Endothelial cell of umbilical vein (primary cell): ENCODE results near the gene LRP6. TPM values are rescaled to one million over a fixed set of nuclear protein-coding genes. Genes with fewer than 3 reads are reported as not detected.

Experiments
- BruUV-seq: library from RNA; stranded (reverse); fragments of 400-500 nt; replicated peaks from 2 replicates; lab custom pipeline; 2021; lab: Mats Ljungman, UMichigan
- CTCF ChIA-PET: fragments of 300-600, 350-600 bp; sonication (Branson Sonifier 250); formaldehyde crosslinking; loops from one replicate; lab custom pipeline; 2021; ENCODE audit warnings: antibody characterized with exemption, inconsistent platforms; lab: Charles Lee
- POLR2A ChIA-PET: fragments of 300-600, 350-600 bp; sonication (Branson Sonifier 250); formaldehyde crosslinking; loops from one replicate; lab custom pipeline; 2021; ENCODE audit warnings: antibody characterized with exemption, inconsistent platforms; lab: Charles Lee
- DNase-seq: peaks from one replicate; pipeline ENCODE4 v3.0.0-alpha.2; 2011; ENCODE audit warnings: low read depth, low spot score
- FAIRE-seq: peaks from 2 replicates; lab custom pipeline; 2011; peaks lifted over from hg19 to GRCh38; lab: Jason Lieb, UNC
- H2AFZ ChIP-seq: 2 replicates; pipeline ENCODE4 v1.6.0; 2012; ENCODE audit warnings: low read depth, low read length, control low read depth, inconsistent platforms
- H3K27ac ChIP-seq: 2 replicates; pipeline ENCODE4 v1.5.1; 2011; ENCODE audit warnings: low read depth, mild to moderate bottlenecking, control low read depth, low read length, moderate library complexity; ENCODE audit not compliant: insufficient read depth
- H3K27me3 ChIP-seq, 2 experiments: 2 replicates each; pipeline versions ENCODE4 v1.6.0 to v1.6.1; 2011; ENCODE audit warnings: low read length in 2 of 2, mixed read lengths in 1 of 2; ENCODE audit not compliant: control insufficient read depth in 2 of 2, insufficient read depth in 2 of 2
- H3K36me3 ChIP-seq, 2 experiments: 2 replicates in 1 of 2; 3 replicates in 1 of 2; pipeline ENCODE4 v1.5.1; 2011; ENCODE audit warnings: low read length in 2 of 2, mild to moderate bottlenecking in 1 of 2, moderate library complexity in 1 of 2; ENCODE audit not compliant: control insufficient read depth in 2 of 2, insufficient read depth in 2 of 2; ENCODE audit errors: extremely low read depth in 1 of 2
- H3K4me1 ChIP-seq: 3 replicates; pipeline ENCODE4 v1.5.1; 2011; ENCODE audit warnings: mild to moderate bottlenecking, low read length; ENCODE audit not compliant: control insufficient read depth, insufficient read depth; ENCODE audit errors: extremely low read depth
- H3K4me2 ChIP-seq: 2 replicates; pipeline ENCODE4 v1.6.1; 2011; ENCODE audit warnings: low read length, control low read depth, mixed read lengths; ENCODE audit not compliant: insufficient read depth
- H3K4me3 ChIP-seq, 3 experiments: fragments of 200-600 bp in 1 of 3; sonication (generic), shearing (Covaris generic) in 1 of 3; replicated peaks in 1 of 3; 2 replicates each; pipeline ENCODE4 v1.5.1; 2011 to 2016; ENCODE audit warnings: control low read depth in 3 of 3, low read length in 3 of 3, mild to moderate bottlenecking in 2 of 3, inconsistent platforms in 1 of 3, low read depth in 1 of 3, moderate library complexity in 1 of 3; ENCODE audit not compliant: insufficient read depth in 1 of 3
- H3K79me2 ChIP-seq: 2 replicates; pipeline ENCODE4 v1.6.0; 2012; ENCODE audit warnings: low read length, inconsistent platforms; ENCODE audit not compliant: control insufficient read depth, insufficient read depth
- H3K9ac ChIP-seq: replicated peaks from 2 replicates; pipeline ENCODE3; 2011; ENCODE audit warnings: low read length, control low read depth; ENCODE audit not compliant: insufficient read depth; ENCODE audit errors: extremely low read depth
- H3K9me1 ChIP-seq: replicated peaks from 3 replicates; pipeline ENCODE4 v1.6.0; 2011; ENCODE audit warnings: mild to moderate bottlenecking, low read length; ENCODE audit not compliant: control insufficient read depth, insufficient read depth; ENCODE audit errors: extremely low read depth
- H3K9me3 ChIP-seq: replicated peaks from 2 replicates; pipeline ENCODE4 v1.5.1; 2012; ENCODE audit warnings: low read length, inconsistent platforms; ENCODE audit not compliant: control insufficient read depth, insufficient read depth
- H4K20me1 ChIP-seq: replicated peaks from 2 replicates; pipeline ENCODE3; 2011; ENCODE audit warnings: mild to moderate bottlenecking, low read length; ENCODE audit not compliant: control insufficient read depth, insufficient read depth; ENCODE audit errors: extremely low read depth
- GATA2 ChIP-seq: IDR thresholded peaks from 2 replicates; pipeline ENCODE4 v1.7.0; 2011; ENCODE audit warnings: low read depth, mild to moderate bottlenecking, moderate library complexity, mixed read lengths, low read length; ENCODE audit not compliant: insufficient read length, insufficient read depth
- JUN ChIP-seq: IDR thresholded peaks from 2 replicates; pipeline ENCODE4 v1.6.1; 2011; ENCODE audit warnings: borderline replicate concordance, low read depth; ENCODE audit not compliant: insufficient read length, insufficient read depth
- dilution Hi-C: fragments of 300-500 bp; cut with MboI; formaldehyde crosslinking; loops from one replicate; pipeline ENCODE4 v1.15.0; 2019; ENCODE audit warnings: low sequenced_read_pairs; ENCODE audit not compliant: extremely low pct_ligation_motif_present
- intact Hi-C: fragments of 100-400 bp; cut with micrococcal nuclease; formaldehyde crosslinking; loops from one replicate; pipeline ENCODE4 v1.10.0; 2022
- polyA plus RNA-seq, 4 experiments: library from polyadenylated mRNA; depleted of rRNA in 3 of 4; stranded (reverse) in 3 of 4; unstranded in 1 of 4; fragments of >200 nt; gene quantifications; 2 replicates each; pipeline versions ENCODE4 v1.2.1 to v1.2.3, GENCODE V29; 2011 to 2012; ENCODE audit warnings: missing spikeins in 1 of 4
- total RNA-seq: library from RNA; stranded (reverse); gene quantifications from 2 replicates; pipeline ENCODE4 v1.2.3, GENCODE V29; 2021
- TF ChIP-seq, protein P1 (sequence below), 2 donors: IDR thresholded peaks; 1 replicate in 1 of 2; 2 replicates in 1 of 2; pipeline ENCODE4 v1.5.1; 2011; ENCODE audit warnings: low read length in 2 of 2, mild to moderate bottlenecking in 2 of 2, moderate library complexity in 2 of 2, control low read depth in 1 of 2, inconsistent platforms in 1 of 2, low read depth in 1 of 2; ENCODE audit not compliant: insufficient read depth in 1 of 2; ENCODE audit errors: extremely low read depth in 1 of 2

Gene LRP6
- total and polyA plus RNA-seq, 2 donors (not counting 3 experiments of a cell fraction or from before 2014, with no cell fraction given), result 28.5 to 41.7 TPM

DNA sequence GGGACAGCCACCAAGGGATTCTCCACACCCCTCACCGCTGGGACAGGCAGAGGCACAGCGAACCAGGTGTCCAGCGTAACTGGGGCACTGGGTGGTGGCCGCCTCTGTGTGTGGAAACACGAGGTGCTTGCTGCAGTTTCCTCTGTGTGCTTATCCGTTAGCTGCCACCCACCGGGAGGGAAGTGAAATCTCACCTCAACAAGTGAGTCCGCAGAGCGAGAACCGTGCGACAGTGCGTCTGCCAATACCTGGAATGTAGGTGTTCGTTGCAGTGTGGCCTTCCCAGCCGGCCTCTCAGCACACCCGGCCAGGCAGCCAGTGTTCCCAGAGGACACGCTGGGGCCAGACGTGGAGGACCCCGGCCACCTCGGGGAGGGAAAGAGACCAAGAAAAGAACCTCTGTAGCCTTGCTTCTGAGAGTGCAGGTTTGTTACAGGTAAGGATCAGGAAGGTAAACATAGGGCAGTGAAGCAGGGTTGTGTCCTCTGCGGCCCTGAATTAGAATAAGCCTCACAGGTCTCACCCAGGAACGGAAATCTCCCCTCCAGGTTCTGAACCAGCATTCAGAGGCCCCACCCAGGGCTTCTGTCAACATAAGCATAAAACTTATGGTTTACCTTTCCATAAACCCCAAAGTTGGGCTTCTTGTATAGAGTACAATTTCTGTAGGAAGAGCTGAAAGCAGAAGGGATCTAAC, 194.6 kb downstream of the LRP6 start:
- no TSS peak for BruUV-seq
- Histone ChIP-seq H3K9me3 (no peaks in the 10 kb centered on the region), H4K20me1 (no peaks in the 10 kb centered on the region), H2AFZ (no peak overlapping the region), H3K27me3 (peaks cover 12 to 20% of the 10 kb centered on the region in 2 experiments), H3K4me3 (no peak overlapping the region), H3K9ac (no peak overlapping the region), H3K36me3 (no peaks in the 10 kb centered on the region), H3K4me2 (no peak overlapping the region), H3K79me2 (no peaks in the 10 kb centered on the region), H3K4me1 (no peaks in the 10 kb centered on the region), H3K9me1 (no peaks in the 10 kb centered on the region), H3K27ac (no peak overlapping the region)
- FAIRE-seq (no peak), DNase-seq (no peak)
- dilution Hi-C loops, result no loop called here
- ChIA-PET CTCF (interaction anchor here (1.0 to 1.6 kb wide), 3 partner anchors 9 to 109 kb away, joined by 3 to 4 read pairs (median 4); no protein-coding TSS in a partner anchor), POLR2A (no interaction called here)
- intact Hi-C loops, result no loop called here
- TF ChIP-seq, protein P1, sequence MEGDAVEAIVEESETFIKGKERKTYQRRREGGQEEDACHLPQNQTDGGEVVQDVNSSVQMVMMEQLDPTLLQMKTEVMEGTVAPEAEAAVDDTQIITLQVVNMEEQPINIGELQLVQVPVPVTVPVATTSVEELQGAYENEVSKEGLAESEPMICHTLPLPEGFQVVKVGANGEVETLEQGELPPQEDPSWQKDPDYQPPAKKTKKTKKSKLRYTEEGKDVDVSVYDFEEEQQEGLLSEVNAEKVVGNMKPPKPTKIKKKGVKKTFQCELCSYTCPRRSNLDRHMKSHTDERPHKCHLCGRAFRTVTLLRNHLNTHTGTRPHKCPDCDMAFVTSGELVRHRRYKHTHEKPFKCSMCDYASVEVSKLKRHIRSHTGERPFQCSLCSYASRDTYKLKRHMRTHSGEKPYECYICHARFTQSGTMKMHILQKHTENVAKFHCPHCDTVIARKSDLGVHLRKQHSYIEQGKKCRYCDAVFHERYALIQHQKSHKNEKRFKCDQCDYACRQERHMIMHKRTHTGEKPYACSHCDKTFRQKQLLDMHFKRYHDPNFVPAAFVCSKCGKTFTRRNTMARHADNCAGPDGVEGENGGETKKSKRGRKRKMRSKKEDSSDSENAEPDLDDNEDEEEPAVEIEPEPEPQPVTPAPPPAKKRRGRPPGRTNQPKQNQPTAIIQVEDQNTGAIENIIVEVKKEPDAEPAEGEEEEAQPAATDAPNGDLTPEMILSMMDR (IDR thresholded peaks at IDR 0.05; ENCODE audit: extremely low read depth in 1 of 2, insufficient read depth in 1 of 2, low read depth in 1 of 2, low read length in 2 of 2), result no peak
- TF ChIP-seq GATA2 (no peak), JUN (no peak)
